ENCODE results near the gene CASTOR1. TPM values are rescaled to one million over a fixed set of nuclear protein-coding genes. Genes with fewer than 3 reads are reported as not detected.
A peak's percentile ranks its signal among the peaks of the same experiment; 100 is the strongest.

CASTOR1 gene
- total and polyA plus RNA-seq, 7 donors, result 5.3 to 15.0 (median 9.2) TPM; not detected in 1

- H3K4me3 ChIP-seq, result no peak overlapping the region
- 95% methylated on average over 11 of the region's 11 CpGs for WGBS, 2 donors
- H3K4me1 ChIP-seq, result peaks cover 0 to 47% (median 43%) of the 10 kb centered on the region in 4 donors
- no peak for TF ChIP-seq CTCF (IDR thresholded peaks at IDR 0.05)
- no peak for TF ChIP-seq EP300 (IDR thresholded peaks at IDR 0.05)
- no peak for TF ChIP-seq POLR2A (IDR thresholded peaks at IDR 0.05)
- TF ChIP-seq POLR2AphosphoS5 (IDR thresholded peaks at IDR 0.05), result no peak
- H3K36me3 ChIP-seq, result peaks cover 23 to 80% (median 50%) of the 10 kb centered on the region in 4 donors
- H3K27ac ChIP-seq, result no peak overlapping the region
- intact Hi-C loops (cut with DNase I), result no loop called here
- no peaks in the 10 kb centered on the region for H3K9me3 ChIP-seq
- DNase-seq, result no peak
- no peaks in the 10 kb centered on the region for H3K27me3 ChIP-seq
Observed at GRCh38 chr22:30294830-30295229, 5.5 kb upstream of the CASTOR1 start.

GRCh38 chr22:30294066-30294465 lies 4.8 kb upstream of the CASTOR1 start:
- H3K9me3 ChIP-seq, result no peaks in the 10 kb centered on the region
- H3K27ac ChIP-seq, result no peak overlapping the region
- no peak for DNase-seq
- TF ChIP-seq EP300 (IDR thresholded peaks at IDR 0.05), result no peak
- TF ChIP-seq POLR2A (IDR thresholded peaks at IDR 0.05), result no peak
- no peak for TF ChIP-seq POLR2AphosphoS5 (IDR thresholded peaks at IDR 0.05)
- TF ChIP-seq CTCF (IDR thresholded peaks at IDR 0.05), result no peak
- WGBS, 2 donors, result 95 to 96% methylated on average over 9 of the region's 9 CpGs
- no peaks in the 10 kb centered on the region for H3K27me3 ChIP-seq
- no peak overlapping the region for H3K4me3 ChIP-seq
- intact Hi-C loops (cut with DNase I), result no loop called here
- peaks cover 0 to 46% (median 42%) of the 10 kb centered on the region in 4 donors for H3K4me1 ChIP-seq
- peaks cover 23 to 74% (median 50%) of the 10 kb centered on the region in 4 donors for H3K36me3 ChIP-seq

GRCh38 chr22:30293026-30293425 lies 3.7 kb upstream of the CASTOR1 start:
- no peak for DNase-seq
- no peak for TF ChIP-seq CTCF (IDR thresholded peaks at IDR 0.05)
- TF ChIP-seq POLR2A (IDR thresholded peaks at IDR 0.05), result no peak
- no peak for TF ChIP-seq POLR2AphosphoS5 (IDR thresholded peaks at IDR 0.05)
- TF ChIP-seq EP300 (IDR thresholded peaks at IDR 0.05), result no peak
- H3K36me3 ChIP-seq, result peaks cover 23 to 64% (median 47%) of the 10 kb centered on the region in 4 donors
- intact Hi-C loops (cut with DNase I), result no loop called here
- H3K4me3 ChIP-seq, result no peak overlapping the region
- WGBS, 2 donors, result 94 to 95% methylated on average over 7 of the region's 7 CpGs
- H3K9me3 ChIP-seq, result no peaks in the 10 kb centered on the region
- peak overlapping the region in 3 of 4 donors; percentile 95 to 98 (median 96) for H3K27ac ChIP-seq
- peaks cover 0 to 44% (median 40%) of the 10 kb centered on the region in 4 donors for H3K4me1 ChIP-seq
- H3K27me3 ChIP-seq, result no peaks in the 10 kb centered on the region

- Histone ChIP-seq H3K9me3 (no peaks in the 10 kb centered on the region), H3K27ac (peak overlapping the region; percentile 95 to 98 (median 96)), H3K4me3 (no peak overlapping the region), H3K4me1 (peaks cover 0 to 42% (median 36%) of the 10 kb centered on the region in 4 donors), H3K27me3 (no peaks in the 10 kb centered on the region), H3K36me3 (peaks cover 23 to 57% (median 41%) of the 10 kb centered on the region in 4 donors)
- intact Hi-C loops (cut with DNase I), result no loop called here
- no peak for DNase-seq
- WGBS, 2 donors, result 89 to 92% methylated on average over 18 of the region's 18 CpGs
- no peak for TF ChIP-seq CTCF (IDR thresholded peaks at IDR 0.05)
- no peak for TF ChIP-seq POLR2A (IDR thresholded peaks at IDR 0.05)
Observed at GRCh38 chr22:30292069-30292970, 3.0 kb upstream of the CASTOR1 start.

Measured in sigmoid colon (tissue), 7 donors.